NCI-H446 treated with DMSO at 0.1 percent for 48 hours (cell line): ENCODE measurements around the gene TAF1B.

Experiments used
- DNase-seq: peaks from one replicate; lab custom pipeline; 2025; lab: John Stamatoyannopoulos, UW

TAF1B gene

DNA sequence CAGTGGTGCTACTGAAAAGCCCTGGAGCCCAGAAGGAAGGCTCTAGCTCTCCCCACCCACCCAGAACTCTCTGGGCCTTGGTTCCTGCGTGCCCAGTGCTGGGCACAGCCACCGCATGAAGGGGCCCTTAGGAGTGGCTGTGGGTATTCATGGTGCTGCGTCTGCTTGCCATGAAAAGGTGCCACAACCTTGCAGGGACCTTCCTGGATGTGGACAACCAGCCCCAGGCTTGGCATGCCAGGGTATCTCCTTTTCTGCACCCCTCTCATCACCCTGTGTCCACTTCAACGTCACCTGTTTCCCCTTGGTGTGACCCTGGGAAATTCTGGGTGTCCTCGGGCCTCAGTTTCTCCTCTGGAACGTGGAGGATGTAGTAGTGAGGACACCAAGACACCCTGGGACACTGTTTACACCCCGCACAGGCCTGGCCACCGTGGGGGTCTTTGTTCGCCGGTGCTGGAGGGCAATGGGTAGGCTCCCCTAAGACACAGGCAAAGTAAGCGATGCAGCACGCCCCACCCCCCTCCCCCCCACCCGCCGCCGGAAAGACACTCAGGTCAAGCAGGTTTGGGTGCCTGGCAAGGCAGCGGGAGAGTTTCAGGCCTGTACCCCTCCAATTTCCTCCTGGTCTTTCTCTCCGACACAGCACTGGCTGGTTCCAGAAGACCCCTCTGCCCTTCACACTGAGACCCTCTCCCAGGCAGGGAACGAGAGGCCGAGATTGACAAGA is 34.8 kb upstream of the TAF1B start:
- DNase-seq, result no peak

DNA sequence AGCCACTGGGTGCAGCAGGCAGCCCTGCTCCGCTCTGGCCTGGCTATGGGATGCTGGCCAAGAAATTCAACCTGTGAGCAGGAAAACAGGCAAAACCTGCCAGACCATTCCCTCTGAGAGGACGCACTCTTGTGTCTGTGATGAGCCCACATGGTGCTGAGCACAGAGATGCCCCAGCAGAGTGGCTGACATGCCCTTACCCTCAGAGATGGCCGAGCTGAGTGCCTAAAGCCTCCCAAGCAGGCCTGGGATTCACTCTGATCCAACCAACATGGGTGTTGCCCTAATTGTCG is 34.3 kb upstream of the TAF1B start:
- no peak for DNase-seq

DNA sequence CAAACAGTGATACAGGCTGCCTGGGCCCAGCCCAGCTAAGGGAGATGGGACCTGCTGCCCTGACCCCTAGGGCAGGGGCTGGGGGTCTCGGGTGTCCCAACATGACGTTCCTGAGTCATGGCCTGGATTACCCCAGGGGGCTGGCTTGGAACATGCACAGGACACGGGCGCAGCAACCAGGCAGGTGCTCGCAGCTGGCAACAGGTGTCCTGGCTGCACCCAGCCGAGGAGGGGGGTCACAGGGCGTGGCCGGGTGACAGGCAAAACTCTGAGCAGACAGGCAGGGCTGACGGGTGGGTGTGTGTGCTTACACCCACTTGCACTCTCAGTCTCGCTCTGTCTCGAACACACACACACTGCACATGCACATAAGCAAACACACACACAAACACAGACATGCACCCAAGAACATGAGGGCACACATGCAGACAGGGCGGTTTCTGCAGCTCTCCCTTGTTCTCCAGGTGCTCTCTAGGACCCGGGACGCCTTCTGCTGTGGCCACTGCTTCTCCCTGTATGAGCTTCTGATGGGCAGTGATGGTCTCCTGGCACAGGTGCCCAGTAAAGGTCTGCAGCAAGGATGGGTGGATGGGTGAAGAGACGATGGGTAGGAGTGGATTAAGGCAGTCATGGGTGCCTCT is 33.7 kb upstream of the TAF1B start:
- no peak for DNase-seq

DNA sequence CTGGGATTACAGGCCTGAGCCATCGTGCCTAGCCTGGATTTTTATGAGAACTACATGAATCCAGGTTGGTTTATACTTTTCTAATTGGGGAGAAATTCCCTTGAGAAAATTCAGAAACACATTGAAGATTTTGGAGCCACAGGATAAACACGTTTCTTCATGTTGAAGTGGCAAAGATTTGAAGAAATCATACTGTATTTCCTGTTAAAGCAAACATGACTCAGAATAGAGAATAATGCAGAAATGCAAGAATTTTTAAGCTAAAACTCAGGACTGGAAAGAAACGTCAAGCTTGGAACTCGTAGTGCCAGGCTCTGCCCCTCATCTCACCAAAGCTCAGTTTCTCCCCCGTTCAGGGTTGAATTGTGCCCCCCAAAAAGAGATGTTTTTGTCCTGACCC is 32.1 kb upstream of the TAF1B start:
- DNase-seq, result no peak

DNA sequence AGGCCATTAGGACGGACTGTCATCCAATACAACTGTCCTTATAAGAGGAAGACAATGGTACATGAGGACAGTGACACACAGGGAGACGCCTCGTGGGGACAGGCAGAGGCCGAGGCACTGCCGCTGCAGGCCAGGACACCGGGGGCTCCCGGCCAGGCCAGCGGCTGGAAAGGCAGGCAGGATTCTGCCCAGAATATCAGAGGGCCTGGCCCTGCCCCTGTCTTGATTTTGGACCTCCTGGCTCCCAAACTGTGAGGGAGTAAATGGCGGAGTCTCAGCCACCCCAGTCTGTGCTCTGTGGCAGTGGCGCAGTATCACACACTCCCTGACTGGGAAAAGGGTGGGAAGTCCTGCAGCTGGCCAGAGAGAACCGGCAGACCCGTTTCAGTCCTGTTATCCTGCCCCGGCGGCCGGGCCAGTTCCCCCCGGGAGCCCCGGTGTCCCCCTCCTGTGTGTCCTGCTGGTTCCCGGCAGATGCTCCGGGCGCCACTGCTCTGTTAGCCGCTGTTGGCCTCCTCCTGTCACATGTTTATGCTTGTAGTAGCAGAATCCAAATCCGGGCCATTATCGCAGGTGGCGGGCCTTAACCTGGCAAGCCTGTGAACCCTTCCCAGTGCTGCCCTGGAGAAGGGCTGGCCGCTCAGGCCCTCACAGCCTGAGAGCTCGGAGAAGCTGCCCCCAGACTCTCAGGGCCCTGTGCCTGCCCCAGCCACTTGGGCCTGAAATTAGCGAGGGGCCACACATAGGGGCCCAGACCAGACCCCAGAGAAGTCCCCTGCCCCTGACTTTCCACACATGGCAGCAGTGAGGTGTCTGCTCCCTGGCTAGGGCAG is 31.4 kb upstream of the TAF1B start:
- DNase-seq, result no peak

DNA sequence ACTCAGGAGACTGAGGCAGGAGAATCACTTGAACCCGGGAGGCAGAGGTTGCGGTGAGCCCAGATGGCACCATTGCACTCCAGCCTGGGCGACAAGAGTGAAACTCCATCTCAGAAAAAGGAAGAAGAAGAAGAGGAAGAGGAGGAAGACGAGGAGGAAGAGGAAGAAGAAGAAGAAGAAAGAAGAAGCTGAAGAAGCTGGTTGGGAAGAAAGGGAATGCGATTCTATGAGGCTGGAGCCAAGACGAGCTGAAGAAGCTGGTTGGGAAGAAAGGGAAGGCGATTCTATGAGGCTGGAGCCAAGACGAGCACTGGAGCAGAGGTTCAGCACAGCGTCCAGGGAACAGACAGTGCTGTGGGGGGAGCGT is 30.3 kb upstream of the TAF1B start:
- no peak for DNase-seq

DNA sequence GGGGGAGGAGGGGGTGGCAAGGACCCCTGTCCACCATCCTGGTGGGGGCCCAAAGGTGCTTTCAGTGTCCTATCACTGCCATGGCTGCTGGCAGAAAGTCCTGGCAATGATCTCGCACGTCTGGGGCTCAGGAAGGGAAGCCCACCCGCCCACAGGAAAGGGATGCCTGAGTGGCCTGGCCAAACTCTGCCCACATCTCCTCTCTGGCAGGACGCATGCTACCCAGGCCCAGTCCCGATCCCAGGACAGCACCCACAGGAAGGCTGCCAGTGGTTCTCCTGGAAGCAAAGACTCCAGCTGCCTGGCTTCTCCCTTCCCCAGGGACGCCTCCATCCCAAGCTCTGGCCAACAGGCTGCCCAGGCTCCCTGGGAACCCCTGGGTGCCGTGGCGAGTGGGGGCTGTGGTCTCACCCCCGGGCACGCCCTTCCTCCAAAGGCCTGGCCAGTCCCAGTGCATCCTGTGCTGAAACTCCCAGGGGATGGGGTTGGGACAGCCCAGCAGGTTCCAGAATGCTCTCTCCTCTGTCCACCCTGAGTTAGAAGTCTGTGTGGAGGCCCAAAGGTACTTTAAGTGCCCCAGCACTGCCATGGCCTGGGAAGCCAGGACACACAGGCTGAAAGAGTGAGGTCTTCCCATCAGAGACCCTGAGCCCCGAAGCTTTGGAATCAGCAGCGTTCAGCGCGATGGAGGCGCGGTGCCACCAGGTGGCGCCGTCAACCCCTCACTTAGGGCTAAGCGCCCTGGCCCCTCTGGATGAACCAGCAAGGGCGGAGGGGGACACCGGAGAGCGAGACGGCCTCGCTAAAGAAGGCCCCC is 29.8 kb upstream of the TAF1B start:
- peak; percentile 35 for DNase-seq

DNA sequence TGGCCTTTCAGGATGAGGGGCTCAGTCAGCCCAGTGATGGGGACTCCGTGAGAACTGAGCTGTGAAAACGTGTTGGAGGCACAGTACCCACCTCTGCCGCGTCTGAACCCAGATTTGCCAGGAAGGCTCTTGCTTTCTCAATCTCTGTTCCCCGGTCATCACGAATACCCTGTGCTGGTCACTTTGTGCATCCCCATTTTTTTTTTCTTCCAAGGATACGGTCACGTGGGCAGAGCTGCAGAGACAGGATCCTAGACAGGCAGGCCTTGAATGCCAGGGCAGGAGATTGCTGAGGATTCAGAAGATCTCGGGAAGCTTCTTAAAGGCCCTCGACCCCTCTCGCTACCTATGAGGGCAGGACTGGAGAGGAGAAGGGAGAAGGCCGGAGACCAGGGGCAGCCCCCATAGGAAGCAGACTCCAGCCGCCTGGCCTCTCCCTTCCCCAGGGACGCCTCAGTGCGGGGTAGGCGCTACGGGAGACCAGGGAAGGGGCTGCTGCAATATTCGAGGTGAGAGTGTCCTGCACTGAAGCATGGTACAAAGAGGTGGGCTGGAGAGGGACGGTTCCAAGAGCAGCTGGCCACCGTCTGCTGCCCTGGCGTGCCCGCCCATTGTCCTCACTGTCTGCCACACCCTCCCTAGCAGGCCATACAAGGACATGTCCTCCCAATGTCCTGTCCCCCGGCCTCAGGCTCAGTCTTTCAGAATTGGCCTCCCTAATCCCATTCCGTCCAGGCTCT is 29.0 kb upstream of the TAF1B start:
- no peak for DNase-seq

DNA sequence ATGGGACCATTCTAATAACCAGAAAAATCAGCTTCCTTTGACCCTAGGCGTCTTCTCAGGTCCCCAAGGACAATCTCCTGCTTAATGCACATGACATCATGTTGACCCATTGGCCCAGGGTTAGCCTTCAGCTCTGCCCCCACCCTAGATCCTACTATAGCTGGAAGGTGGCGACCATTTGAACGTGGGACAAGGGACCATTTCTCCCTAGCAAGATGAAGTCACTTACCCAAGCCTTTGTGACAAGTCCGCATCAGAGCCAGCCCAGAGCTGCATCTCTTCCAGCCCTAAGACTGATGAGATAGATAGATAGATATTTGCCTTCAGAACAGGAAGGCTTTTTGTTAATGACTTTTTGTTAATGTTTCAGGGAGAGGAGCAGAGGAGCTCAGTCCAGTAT is 28.2 kb upstream of the TAF1B start:
- DNase-seq, result no peak

DNA sequence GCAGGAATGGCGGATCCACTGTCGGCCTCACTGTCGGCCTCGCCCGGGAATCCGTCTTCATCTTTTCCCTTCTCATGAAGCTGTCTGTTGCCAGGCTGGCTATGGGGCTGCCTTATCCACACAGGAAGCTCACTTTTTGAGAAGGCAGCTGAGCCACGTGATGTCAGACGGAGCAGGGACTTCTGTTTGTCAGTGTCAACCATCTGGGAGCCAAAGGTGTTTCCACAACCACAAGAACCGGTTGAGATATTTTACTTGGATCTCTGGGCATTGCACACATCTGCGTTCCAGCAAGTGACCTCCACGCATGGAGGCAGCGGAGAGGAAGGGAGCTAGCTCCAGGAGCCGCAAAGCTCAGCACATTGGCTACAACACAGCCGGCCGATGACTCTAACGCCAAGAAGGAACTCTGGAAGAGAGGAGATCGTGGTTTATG is 27.4 kb upstream of the TAF1B start:
- DNase-seq, result no peak

DNA sequence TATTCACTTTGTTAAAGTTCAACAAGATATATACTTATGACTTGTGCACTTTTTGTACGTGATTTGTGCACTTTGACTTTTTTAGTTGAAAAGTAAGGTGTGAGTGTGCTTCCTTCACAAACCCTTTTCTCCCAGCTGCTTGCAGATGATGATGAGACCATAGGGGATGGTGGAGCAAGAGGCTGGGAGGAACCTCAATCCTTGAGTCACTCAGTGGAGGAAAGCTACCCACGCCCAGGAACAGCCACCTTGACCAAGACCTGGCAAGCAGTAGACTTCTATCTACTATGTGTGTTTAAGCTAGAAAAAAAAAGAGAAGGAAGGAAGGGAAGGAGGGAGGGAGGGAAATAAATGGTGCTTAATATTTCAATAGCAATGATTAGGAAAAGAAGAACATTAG is 25.2 kb upstream of the TAF1B start:
- no peak for DNase-seq

DNA sequence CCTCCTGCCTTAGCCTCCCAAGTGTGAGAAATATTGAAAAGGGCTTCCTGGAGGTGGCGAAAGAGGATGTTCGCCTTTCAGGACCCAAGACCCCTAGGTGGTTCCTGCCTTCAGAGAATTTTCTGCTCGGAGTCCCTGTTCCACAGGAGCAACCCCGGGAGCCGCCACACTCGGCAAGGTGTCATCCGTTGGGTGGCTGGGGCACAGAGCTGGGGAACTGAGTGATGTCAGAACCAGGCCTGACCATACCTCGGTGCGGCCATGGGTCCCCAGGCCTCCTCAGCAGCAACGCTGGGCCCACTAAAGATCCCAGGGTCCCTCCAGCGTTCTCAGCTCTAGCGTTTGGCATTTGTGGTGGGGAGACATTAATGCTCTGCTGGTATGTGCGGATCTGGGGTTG is 23.7 kb upstream of the TAF1B start:
- DNase-seq, result no peak

DNA sequence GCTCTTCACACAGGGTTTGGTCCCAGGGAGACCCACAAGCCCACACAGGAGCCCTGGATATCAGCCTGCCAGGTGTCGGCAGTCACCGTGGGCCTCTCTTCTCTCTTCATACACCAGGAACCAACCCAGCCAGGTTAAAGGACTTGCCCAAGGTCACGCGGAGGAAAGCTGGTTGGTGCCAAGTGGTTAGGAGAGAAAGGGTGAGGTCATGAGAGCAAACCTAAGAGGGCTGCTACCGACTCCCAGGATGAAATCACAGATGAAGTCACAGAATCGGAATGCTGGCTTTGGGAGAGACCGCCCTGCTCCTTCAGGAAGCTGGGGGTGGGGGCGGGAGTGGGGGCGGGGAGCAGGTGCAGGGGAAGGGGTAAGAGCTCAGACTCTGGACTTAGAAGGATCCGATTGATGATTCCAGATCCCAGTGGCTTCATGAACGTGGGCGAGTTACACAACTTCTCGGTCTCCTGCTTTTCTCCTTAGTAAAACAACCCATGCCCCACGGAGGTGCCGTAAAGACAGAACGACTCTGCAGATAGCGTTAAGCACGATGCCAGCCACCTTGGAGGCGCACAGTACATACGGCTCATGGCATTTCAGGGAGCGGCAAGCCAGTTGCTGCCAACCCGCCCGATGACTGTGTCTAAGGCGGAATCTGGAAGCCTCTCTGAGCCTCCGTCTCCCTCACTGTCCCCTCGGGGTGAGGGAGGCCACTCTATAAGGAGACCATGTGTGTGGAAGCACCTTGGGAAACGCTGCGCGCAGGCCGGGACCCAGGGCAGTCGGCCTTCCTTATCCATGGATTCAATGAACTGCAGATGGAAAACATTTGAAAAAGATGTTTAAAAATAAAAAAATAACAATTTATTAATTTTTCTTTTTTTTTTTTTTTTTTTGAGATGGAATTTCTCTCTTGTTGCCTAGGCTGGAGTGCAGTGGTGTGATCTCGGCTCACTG is 23.0 kb upstream of the TAF1B start:
- no peak for DNase-seq

DNA sequence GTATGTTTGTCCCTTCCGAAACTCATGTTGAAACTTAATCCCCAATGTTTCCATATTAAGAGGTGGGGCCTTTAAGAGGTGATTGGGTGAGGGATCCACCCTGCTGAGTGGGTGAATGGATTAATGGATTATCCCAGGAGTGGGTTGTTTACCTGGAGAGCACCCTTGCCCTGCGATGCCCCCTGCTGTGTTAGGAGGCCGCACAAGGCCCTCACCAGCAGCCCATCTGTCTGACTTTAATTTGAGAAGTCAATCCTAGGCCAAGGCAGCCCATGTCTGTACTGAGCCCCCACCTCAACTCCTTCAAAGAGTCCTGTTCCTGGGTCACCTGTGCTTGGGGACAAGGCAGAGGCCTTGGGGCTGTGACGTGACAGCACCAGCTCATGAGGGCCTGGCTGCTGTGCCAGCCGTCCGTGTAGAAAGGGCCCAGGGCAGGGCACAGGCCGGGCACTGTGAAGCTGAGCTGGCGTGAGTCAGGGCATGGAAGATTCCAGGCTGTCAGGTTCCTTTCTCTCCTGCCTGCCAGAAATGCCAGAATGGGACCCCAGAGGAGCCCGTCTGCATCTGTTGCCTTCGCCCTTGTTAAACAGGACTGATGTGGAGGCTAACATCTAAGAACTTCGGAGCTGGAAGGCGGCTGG is 21.3 kb upstream of the TAF1B start:
- DNase-seq, result no peak

DNA sequence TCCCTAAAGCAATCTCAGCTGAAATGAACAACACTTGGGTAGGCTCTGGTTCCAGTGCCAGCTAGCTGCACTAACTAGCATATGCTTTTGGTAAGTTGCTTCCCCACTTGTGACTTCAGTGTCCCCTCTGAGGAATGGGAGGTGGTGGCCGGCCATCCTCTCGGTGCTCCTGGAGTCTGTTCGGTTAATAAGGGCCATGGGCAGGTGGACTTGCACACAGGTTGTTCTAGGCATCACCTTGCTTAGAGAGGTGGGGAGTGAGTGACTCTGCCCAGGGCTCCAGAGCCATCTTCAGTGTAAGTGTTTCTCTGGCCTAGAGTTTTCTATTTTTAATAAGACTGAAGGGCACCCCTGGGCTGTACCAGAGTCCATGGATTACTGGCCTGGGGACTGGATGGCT is 18.8 kb upstream of the TAF1B start:
- DNase-seq, result no peak

DNA sequence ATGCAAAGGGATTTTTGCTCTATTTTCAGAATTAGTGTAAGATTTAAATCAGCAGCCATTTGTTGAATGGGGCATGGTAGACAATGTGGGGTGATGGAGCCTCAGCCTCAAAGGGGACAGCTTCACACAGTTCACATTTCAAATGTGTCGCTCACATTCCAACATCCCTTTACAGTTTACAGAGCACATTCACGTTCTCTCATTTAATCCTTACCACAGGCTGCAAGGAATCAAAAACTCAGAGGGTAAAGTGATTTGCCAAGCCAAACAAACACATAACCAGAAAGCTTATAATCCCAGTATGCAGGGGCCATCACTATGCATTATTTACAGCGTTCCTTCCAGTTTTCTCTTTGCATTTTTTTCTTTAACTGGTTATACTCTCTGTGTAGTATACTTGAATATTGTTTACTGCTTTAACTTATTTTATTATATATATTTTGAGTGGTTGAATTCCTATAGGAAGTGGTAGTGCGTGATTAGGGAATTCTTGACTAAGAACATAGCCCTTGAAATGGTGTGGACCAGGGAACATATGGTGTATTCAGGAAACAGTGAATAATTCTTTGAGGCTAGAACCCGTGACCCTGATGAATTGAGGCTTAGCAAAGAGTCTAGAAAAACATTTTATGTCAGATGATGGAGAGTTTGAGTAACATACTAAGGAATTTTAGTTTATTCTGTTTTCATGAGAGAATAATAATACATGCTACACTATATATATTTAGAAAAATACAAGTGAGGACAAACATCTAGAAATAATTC is 18.1 kb upstream of the TAF1B start:
- no peak for DNase-seq

DNA sequence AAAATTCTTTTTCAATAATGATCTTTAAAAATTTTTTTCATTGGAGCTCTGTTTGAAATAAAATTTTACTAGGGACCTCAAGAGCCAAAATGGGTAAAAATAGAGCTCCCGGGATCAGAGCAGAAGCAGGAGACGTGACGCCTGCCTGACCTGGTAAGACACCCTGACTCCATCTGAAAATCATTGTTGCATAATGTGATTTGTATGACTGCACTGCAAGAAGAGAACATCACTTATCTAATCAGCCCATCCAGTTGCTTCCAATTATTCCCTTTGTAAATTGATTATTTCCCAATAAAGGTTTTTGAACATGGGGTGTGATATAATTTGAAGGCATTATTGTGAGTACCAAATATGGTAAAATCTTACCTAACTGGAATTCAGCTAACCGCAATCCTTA is 17.1 kb upstream of the TAF1B start:
- no peak for DNase-seq

DNA sequence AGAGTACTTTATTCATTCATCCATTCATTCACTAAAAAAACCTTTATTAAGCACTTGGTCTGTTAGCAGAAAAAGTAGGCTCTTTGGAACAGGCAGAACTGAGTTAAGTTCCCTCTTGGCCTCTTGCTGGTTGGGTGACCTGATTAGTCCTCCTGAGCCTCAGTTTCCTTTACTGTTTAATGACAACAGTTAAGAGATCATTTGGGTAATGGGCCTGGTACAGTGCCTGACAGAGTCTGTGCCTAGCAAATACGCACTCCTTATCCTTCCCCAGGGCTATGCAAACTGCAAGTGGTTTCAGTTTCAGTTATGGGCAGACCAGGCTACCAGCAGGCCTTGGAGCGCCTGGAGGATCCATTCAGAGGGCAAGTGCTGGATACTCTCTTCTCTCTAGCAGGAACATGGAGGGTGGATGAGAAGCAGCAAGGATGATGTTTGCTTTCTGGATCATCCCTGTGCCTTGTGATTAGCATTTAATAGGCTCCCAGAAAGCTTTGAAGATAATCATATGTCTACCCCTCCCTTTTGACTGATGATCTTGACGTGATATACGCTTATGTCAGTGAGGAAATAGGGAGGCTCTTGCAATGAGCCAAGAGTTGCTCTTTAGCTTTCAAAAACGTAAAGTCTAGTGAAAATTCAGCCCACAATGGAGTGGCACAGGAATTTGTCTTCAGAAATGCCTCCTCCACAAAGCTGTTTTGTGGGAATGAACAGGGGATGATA is 12.4 kb upstream of the TAF1B start:
- DNase-seq, result no peak

DNA sequence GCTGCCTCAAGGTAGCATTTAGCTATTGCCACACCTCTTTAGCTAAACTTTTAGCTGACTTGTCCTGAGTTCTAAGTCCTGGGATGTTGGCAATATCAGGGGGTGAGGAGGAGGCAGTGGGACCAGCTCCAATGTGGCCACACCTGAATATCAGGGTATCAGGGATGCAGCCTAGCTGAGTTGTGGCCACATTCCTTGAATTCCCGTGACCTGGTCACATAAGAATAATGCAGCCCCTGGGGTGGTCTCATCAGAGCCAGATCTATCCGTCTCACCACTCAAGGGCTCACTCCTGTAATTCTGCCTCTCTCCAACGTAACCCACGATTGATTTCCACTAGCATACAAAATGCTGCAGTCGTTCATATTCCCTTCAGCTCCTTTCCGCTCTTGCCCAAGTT is 11.6 kb upstream of the TAF1B start:
- no peak for DNase-seq
